CD14-positive monocyte (primary cell): Measurements from ENCODE around the gene NUFIP2. TPM values are rescaled to one million over a fixed set of nuclear protein-coding genes. Genes with fewer than 3 reads are reported as not detected.

Source experiments
- DNase-seq, 3 donors: peaks; one replicate each; pipeline ENCODE4 v3.0.0-alpha.2; 2011 to 2022
- H2AFZ ChIP-seq: 2 replicates; pipeline ENCODE4 v1.6.0; 2012; ENCODE audit warnings: mild to moderate bottlenecking, low read depth, low read length, inconsistent platforms; ENCODE audit not compliant: insufficient read depth, poor library complexity, severe bottlenecking
- H3K27ac ChIP-seq, 2 donors: 1 replicate in 1 of 2; 2 replicates in 1 of 2; pipeline ENCODE4 v1.5.1; 2012 to 2013; ENCODE audit warnings: low read length in 2 of 2, control low read depth in 1 of 2, inconsistent platforms in 1 of 2, low read depth in 1 of 2, mild to moderate bottlenecking in 1 of 2
- H3K27me3 ChIP-seq, 2 donors: one replicate each; pipeline versions ENCODE4 v1.6.0 to v1.6.1; 2011 to 2013; ENCODE audit warnings: low read length in 2 of 2; ENCODE audit not compliant: control insufficient read depth in 2 of 2, insufficient read depth in 2 of 2
- H3K36me3 ChIP-seq, 2 donors: replicated peaks in 1 of 2; 1 replicate in 1 of 2; 2 replicates in 1 of 2; pipeline versions ENCODE4 v1.5.1 to v1.6.1; 2012 to 2013; ENCODE audit warnings: low read length in 2 of 2, control low read depth in 1 of 2, inconsistent platforms in 1 of 2, mild to moderate bottlenecking in 1 of 2; ENCODE audit not compliant: insufficient read depth in 2 of 2, control insufficient read depth in 1 of 2
- H3K4me1 ChIP-seq, 2 donors: 1 replicate in 1 of 2; 2 replicates in 1 of 2; pipeline versions ENCODE4 v1.5.1 to v1.6.1; 2012 to 2013; ENCODE audit warnings: low read length in 2 of 2, control low read depth in 1 of 2, inconsistent platforms in 1 of 2, mild to moderate bottlenecking in 1 of 2, moderate library complexity in 1 of 2; ENCODE audit not compliant: insufficient read depth in 2 of 2, control insufficient read depth in 1 of 2
- H3K4me2 ChIP-seq: replicated peaks from 2 replicates; pipeline ENCODE3; 2012; ENCODE audit warnings: low read length, moderate library complexity, mild to moderate bottlenecking; ENCODE audit not compliant: poor library complexity, severe bottlenecking; ENCODE audit errors: extremely low read depth
- H3K4me3 ChIP-seq, 3 experiments: fragments of 200-600 bp in 1 of 3; sonication (generic) in 1 of 3; replicated peaks in 1 of 3; 1 replicate in 2 of 3; 2 replicates in 1 of 3; pipeline ENCODE4 v1.5.1; 2011 to 2013; ENCODE audit warnings: low read length in 3 of 3, mild to moderate bottlenecking in 3 of 3, control low read depth in 2 of 3, low read depth in 2 of 3, inconsistent platforms in 1 of 3, moderate library complexity in 1 of 3
- H3K79me2 ChIP-seq: 2 replicates; pipeline ENCODE4 v1.6.0; 2012; ENCODE audit warnings: mild to moderate bottlenecking, control low read depth, inconsistent platforms, low read length, moderate library complexity; ENCODE audit not compliant: insufficient read depth
- H3K9ac ChIP-seq: 2 replicates; pipeline ENCODE4 v1.6.0; 2017; ENCODE audit warnings: low read length, mild to moderate bottlenecking; ENCODE audit not compliant: insufficient read depth, poor library complexity, severe bottlenecking
- H3K9me3 ChIP-seq, 2 donors: replicated peaks in 1 of 2; 1 replicate in 1 of 2; 2 replicates in 1 of 2; pipeline versions ENCODE4 v1.5.1 to v1.6.1; 2012 to 2013; ENCODE audit warnings: low read length in 2 of 2, control low read depth in 1 of 2; ENCODE audit not compliant: control insufficient read depth in 1 of 2, insufficient read depth in 1 of 2
- H4K20me1 ChIP-seq: 2 replicates; pipeline ENCODE4 v1.6.0; 2012; ENCODE audit warnings: mild to moderate bottlenecking, low read length, control low read depth, moderate library complexity; ENCODE audit not compliant: insufficient read depth
- H3K27ac Mint-ChIP-seq, 7 donors: one replicate each; pipeline ENCODE4 v1.8.0; 2020; ENCODE audit warnings: mild to moderate bottlenecking in 7 of 7, mixed read lengths in 7 of 7, moderate library complexity in 6 of 7, inconsistent platforms in 2 of 7
- H3K27me3 Mint-ChIP-seq, 3 donors: one replicate each; pipeline ENCODE4 v1.8.0; 2021 to 2022; ENCODE audit warnings: low read depth in 3 of 3, mild to moderate bottlenecking in 3 of 3, mixed read lengths in 3 of 3, moderate library complexity in 3 of 3, inconsistent platforms in 1 of 3
- H3K36me3 Mint-ChIP-seq, 2 donors: one replicate each; pipeline ENCODE4 v1.8.0; 2020; ENCODE audit warnings: mixed read lengths in 2 of 2, inconsistent platforms in 1 of 2, mild to moderate bottlenecking in 1 of 2
- H3K4me1 Mint-ChIP-seq: one replicate; pipeline ENCODE4 v1.8.0; 2020; ENCODE audit warnings: mild to moderate bottlenecking, mixed read lengths
- H3K4me3 Mint-ChIP-seq, 2 donors: one replicate each; pipeline ENCODE4 v1.8.0; 2020; ENCODE audit warnings: mild to moderate bottlenecking in 2 of 2, mixed read lengths in 2 of 2, moderate library complexity in 1 of 2
- H3K9me3 Mint-ChIP-seq, 7 donors: one replicate each; pipeline ENCODE4 v1.8.0; 2020 to 2022; ENCODE audit warnings: mixed read lengths in 7 of 7, mild to moderate bottlenecking in 6 of 7, moderate library complexity in 6 of 7, inconsistent platforms in 2 of 7
- CTCF ChIP-seq: fragments of 200-600 bp; IDR thresholded peaks from one replicate; pipeline ENCODE4 v1.8.0; 2022; ENCODE audit warnings: antibody characterized with exemption, mild to moderate bottlenecking
- WGBS: methylation state at CpG from one replicate; pipeline ENCODE4 v1.1.5; 2013; ENCODE audit warnings: missing lambda C conversion rate; ENCODE audit not compliant: insufficient coverage; 5-methylcytosine and 5-hydroxymethylcytosine counted together
- intact Hi-C, 2 donors: fragments of 100-400 bp; cut with micrococcal nuclease; formaldehyde crosslinking; loops; one replicate each; pipeline versions ENCODE4 v1.15.0 to v1.15.1; 2023
- polyA plus RNA-seq, 3 donors: library from polyadenylated mRNA; depleted of rRNA in 1 of 3; unstranded in 2 of 3; stranded (reverse) in 1 of 3; fragments of 300-500 nt in 2 of 3; fragments of >200 nt in 1 of 3; fragmentation: Illumina TruSeq in 2 of 3; gene quantifications; 1 replicate in 2 of 3; 2 replicates in 1 of 3; pipeline ENCODE4 v1.2.3, GENCODE V29; 2012 to 2021

Gene NUFIP2
- polyA plus RNA-seq, 3 donors: 8.7 to 25.1 (median 13.7) TPM

GRCh38 chr17:29299031-29299430 lies 5.1 kb upstream of the NUFIP2 start:
- H4K20me1 ChIP-seq: no peaks in the 10 kb centered on the region
- Mint-ChIP-seq H3K4me3 (no peak overlapping the region), H3K4me1 (peaks cover 20% of the 10 kb centered on the region), H3K36me3 (no peaks in the 10 kb centered on the region), H3K27me3 (peaks cover 0 to 10% (median 2%) of the 10 kb centered on the region in 3 donors), H3K27ac (no peak overlapping the region), H3K9me3 (no peaks in the 10 kb centered on the region)
- H2AFZ ChIP-seq: no peak overlapping the region
- no CpG with 5 or more reads among the region's 2 CpGs for WGBS
- TF ChIP-seq CTCF: no peak
- H3K36me3 ChIP-seq: no peaks in the 10 kb centered on the region
- H3K4me1 ChIP-seq: peaks cover 5 to 10% of the 10 kb centered on the region in 2 donors
- no peak overlapping the region for H3K9ac ChIP-seq
- no peaks in the 10 kb centered on the region for H3K79me2 ChIP-seq
- H3K9me3 ChIP-seq: no peaks in the 10 kb centered on the region
- no peak overlapping the region for H3K4me3 ChIP-seq
- DNase-seq: no peak
- H3K4me2 ChIP-seq: no peak overlapping the region
- no peak overlapping the region for H3K27ac ChIP-seq
- intact Hi-C loops: loop anchor here in 1 of 2 donors (5.0 kb wide), 1 partner anchor 93 kb away; the partner anchor contains the start of gene TAOK1
- no peaks in the 10 kb centered on the region for H3K27me3 ChIP-seq

GRCh38 chr17:29295420-29295819 lies 1.5 kb upstream of the NUFIP2 start:
- peaks cover 34% of the 10 kb centered on the region for H3K79me2 ChIP-seq
- no peak for TF ChIP-seq CTCF
- H3K36me3 Mint-ChIP-seq: no peaks in the 10 kb centered on the region
- no peaks in the 10 kb centered on the region for H3K27me3 ChIP-seq
- H3K36me3 ChIP-seq: peaks cover 0 to 3% of the 10 kb centered on the region in 2 donors
- no peak for DNase-seq
- no peak overlapping the region for H3K4me3 Mint-ChIP-seq
- H3K4me1 ChIP-seq: peaks cover 24 to 29% of the 10 kb centered on the region in 2 donors
- intact Hi-C loops: loop anchor here in 1 of 2 donors (5.0 kb wide), 1 partner anchor 97 kb away; the partner anchor contains the start of gene TAOK1
- no CpG with 5 or more reads among the region's 3 CpGs for WGBS
- peaks cover 0 to 10% (median 0%) of the 10 kb centered on the region in 3 donors for H3K27me3 Mint-ChIP-seq
- H4K20me1 ChIP-seq: peaks cover 31% of the 10 kb centered on the region
- H3K4me3 ChIP-seq: no peak overlapping the region
- no peak overlapping the region for H2AFZ ChIP-seq
- H3K4me1 Mint-ChIP-seq: peaks cover 23% of the 10 kb centered on the region
- no peaks in the 10 kb centered on the region for H3K9me3 ChIP-seq
- no peak overlapping the region for H3K27ac ChIP-seq
- H3K9me3 Mint-ChIP-seq: peaks cover 0 to 2% (median 0%) of the 10 kb centered on the region in 7 donors
- peak overlapping the region in 2 of 7 donors; percentile 30 to 68 for H3K27ac Mint-ChIP-seq
- no peak overlapping the region for H3K4me2 ChIP-seq
- no peak overlapping the region for H3K9ac ChIP-seq
